Trophoblast cell (in vitro differentiated cells and primary cell): ENCODE measurements around the gene ASB13.

Experiments
- DNase-seq, 2 donors: peaks; one replicate each; pipeline ENCODE4 v3.0.0-alpha.2; 2016
- H2AFZ ChIP-seq: 2 replicates; pipeline ENCODE4 v1.6.1; 2013; ENCODE audit warnings: low read length, moderate library complexity, mild to moderate bottlenecking; ENCODE audit not compliant: insufficient read depth, poor library complexity
- H2AK5ac ChIP-seq: 2 replicates; pipeline ENCODE4 v1.6.1; 2013; ENCODE audit warnings: mild to moderate bottlenecking, low read length
- H2BK120ac ChIP-seq: 2 replicates; pipeline ENCODE4 v1.6.1; 2013; ENCODE audit warnings: low read length, mild to moderate bottlenecking, moderate library complexity; ENCODE audit not compliant: insufficient read depth, poor library complexity
- H2BK12ac ChIP-seq: 2 replicates; pipeline ENCODE4 v1.6.1; 2013; ENCODE audit warnings: mild to moderate bottlenecking, low read length, moderate library complexity
- H2BK5ac ChIP-seq: 2 replicates; pipeline ENCODE4 v1.6.1; 2013; ENCODE audit warnings: low read length, low read depth, moderate library complexity, mild to moderate bottlenecking; ENCODE audit not compliant: poor library complexity
- H3K14ac ChIP-seq: 2 replicates; pipeline ENCODE4 v1.6.1; 2013; ENCODE audit warnings: mild to moderate bottlenecking, low read length
- H3K18ac ChIP-seq: 2 replicates; pipeline ENCODE4 v1.6.1; 2013; ENCODE audit warnings: mild to moderate bottlenecking, low read length
- H3K23ac ChIP-seq: 2 replicates; pipeline ENCODE4 v1.6.1; 2013; ENCODE audit warnings: low read length
- H3K27ac ChIP-seq: 2 replicates; pipeline ENCODE4 v1.5.1; 2013; ENCODE audit warnings: low read depth, mild to moderate bottlenecking, inconsistent platforms, low read length, moderate library complexity
- H3K27me3 ChIP-seq: 2 replicates; pipeline ENCODE4 v1.6.1; 2013; ENCODE audit warnings: inconsistent platforms, mild to moderate bottlenecking, low read length, moderate library complexity; ENCODE audit not compliant: insufficient read depth
- H3K36me3 ChIP-seq, 2 experiments: 1 replicate in 1 of 2; 2 replicates in 1 of 2; pipeline ENCODE4 v1.6.1; 2013; ENCODE audit warnings: low read length in 2 of 2, mild to moderate bottlenecking in 2 of 2, moderate library complexity in 1 of 2; ENCODE audit not compliant: insufficient read depth in 2 of 2, control insufficient read depth in 1 of 2
- H3K4ac ChIP-seq: 2 replicates; pipeline ENCODE4 v1.6.1; 2013; ENCODE audit warnings: low read depth, mild to moderate bottlenecking, low read length, moderate library complexity
- H3K4me1 ChIP-seq, 2 experiments: 1 replicate in 1 of 2; 2 replicates in 1 of 2; pipeline ENCODE4 v1.6.1; 2013; ENCODE audit warnings: low read length in 2 of 2, mild to moderate bottlenecking in 2 of 2, moderate library complexity in 1 of 2; ENCODE audit not compliant: insufficient read depth in 2 of 2, control insufficient read depth in 1 of 2
- H3K4me2 ChIP-seq: 2 replicates; pipeline ENCODE4 v1.6.1; 2013; ENCODE audit warnings: inconsistent platforms, mild to moderate bottlenecking, low read length, moderate library complexity
- H3K4me3 ChIP-seq: 2 replicates; pipeline ENCODE4 v1.5.1; 2013; ENCODE audit warnings: mild to moderate bottlenecking, low read depth, low read length, inconsistent platforms
- H3K79me1 ChIP-seq: one replicate; pipeline ENCODE4 v1.6.1; 2013; ENCODE audit warnings: low read length
- H3K79me2 ChIP-seq: 2 replicates; pipeline ENCODE4 v1.6.1; 2013; ENCODE audit warnings: low read length, mild to moderate bottlenecking; ENCODE audit not compliant: control insufficient read depth, insufficient read depth, poor library complexity
- H3K9ac ChIP-seq: 2 replicates; pipeline ENCODE4 v1.6.1; 2013; ENCODE audit warnings: mild to moderate bottlenecking, low read length
- H3K9me3 ChIP-seq: 2 replicates; pipeline ENCODE4 v1.6.1; 2013; ENCODE audit warnings: low read depth, mild to moderate bottlenecking, control low read depth, inconsistent platforms, low read length; ENCODE audit not compliant: insufficient read depth
- H4K12ac ChIP-seq: 2 replicates; pipeline ENCODE4 v1.6.1; 2013; ENCODE audit warnings: low read depth, mild to moderate bottlenecking, low read length, moderate library complexity
- H4K8ac ChIP-seq: 2 replicates; pipeline ENCODE4 v1.6.1; 2013; ENCODE audit warnings: low read depth, mild to moderate bottlenecking, low read length, moderate library complexity
- H4K91ac ChIP-seq: one replicate; pipeline ENCODE4 v1.6.1; 2013; ENCODE audit warnings: low read depth, mild to moderate bottlenecking, low read length, moderate library complexity
- WGBS: extraction: QIAGEN DNeasy Blood & Tissue Kit; methylation state at CpG from one replicate; pipeline ENCODE4 v1.1.7; 2013; ENCODE audit warnings: missing lambda C conversion rate; ENCODE audit not compliant: insufficient read length, insufficient coverage; ENCODE audit errors: extremely low coverage; 5-methylcytosine and 5-hydroxymethylcytosine counted together

Gene ASB13

DNA sequence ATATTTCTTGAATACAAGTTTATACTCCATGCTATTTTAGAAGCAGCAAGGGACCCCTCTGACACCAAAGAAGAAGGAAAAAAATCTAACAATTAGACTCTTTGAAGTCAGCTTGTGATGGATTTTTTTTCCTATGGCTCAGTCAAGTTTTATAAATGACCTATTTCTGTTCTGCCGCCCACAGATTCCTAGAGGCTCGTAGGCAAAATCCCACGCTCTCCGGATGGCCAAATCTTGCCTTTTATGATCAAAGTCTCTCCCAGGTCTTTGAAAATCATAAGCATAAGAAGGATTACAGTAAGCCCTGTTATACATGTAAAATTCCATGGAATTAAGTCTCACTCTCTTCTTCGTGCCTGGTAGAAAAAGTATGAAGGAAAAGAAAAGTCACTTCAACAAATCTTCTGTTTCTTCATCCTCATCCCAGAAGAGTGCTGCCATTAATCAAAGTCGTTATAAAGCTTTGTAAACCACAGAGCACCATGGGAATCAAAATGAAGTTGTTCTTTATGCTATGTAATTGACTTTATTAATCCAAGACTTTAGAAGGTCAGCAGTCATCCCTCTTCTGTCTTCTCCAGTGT is 33.1 kb downstream of the ASB13 start:
- Histone ChIP-seq H3K27me3 (no peaks in the 10 kb centered on the region), H2BK120ac (no peak overlapping the region), H2AFZ (no peak overlapping the region), H4K91ac (no peak overlapping the region), H3K9me3 (no peaks in the 10 kb centered on the region), H2BK5ac (no peak overlapping the region), H3K4ac (no peak overlapping the region), H2AK5ac (no peak overlapping the region), H3K4me3 (no peak overlapping the region), H3K18ac (no peak overlapping the region), H2BK12ac (no peak overlapping the region), H4K12ac (no peak overlapping the region), H3K9ac (no peak overlapping the region), H4K8ac (no peak overlapping the region), H3K23ac (no peak overlapping the region), H3K36me3 (no peaks in the 10 kb centered on the region), H3K4me1 (peaks cover 0 to 2% of the 10 kb centered on the region in 2 experiments), H3K27ac (no peak overlapping the region), H3K14ac (no peak overlapping the region), H3K79me2 (no peaks in the 10 kb centered on the region), H3K79me1 (peaks cover 2% of the 10 kb centered on the region), H3K4me2 (no peak overlapping the region)
- no CpG with 5 or more reads among the region's 6 CpGs for WGBS
- DNase-seq, result no peak

DNA sequence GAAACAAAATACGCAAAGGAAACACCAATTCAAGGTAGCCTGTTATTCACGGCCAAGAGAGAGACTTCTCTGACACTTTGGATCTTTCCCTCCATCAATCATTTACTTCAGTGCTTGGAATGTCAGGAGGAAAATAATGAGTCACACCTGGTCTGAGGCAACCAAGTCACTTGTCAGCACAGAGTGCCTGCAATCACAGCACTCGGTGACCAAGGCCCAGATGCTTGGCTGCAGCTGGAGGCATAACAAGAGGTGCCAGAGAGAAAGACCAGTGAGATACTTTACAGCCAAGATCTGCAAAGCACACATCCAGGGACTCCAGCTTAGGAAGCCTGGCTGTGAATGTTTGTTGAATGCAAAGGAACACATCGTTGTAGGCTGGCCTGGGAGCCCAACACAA is 33.9 kb downstream of the ASB13 start:
- Histone ChIP-seq H2BK5ac (no peak overlapping the region), H3K23ac (no peak overlapping the region), H3K4me1 (peaks cover 0 to 2% of the 10 kb centered on the region in 2 experiments), H3K4me2 (no peak overlapping the region), H2BK12ac (no peak overlapping the region), H4K91ac (no peak overlapping the region), H3K36me3 (no peaks in the 10 kb centered on the region), H3K9me3 (no peaks in the 10 kb centered on the region), H3K4me3 (no peak overlapping the region), H2AK5ac (no peak overlapping the region), H3K14ac (no peak overlapping the region), H3K79me2 (no peaks in the 10 kb centered on the region), H2BK120ac (no peak overlapping the region), H3K27ac (no peak overlapping the region), H3K18ac (no peak overlapping the region), H4K12ac (no peak overlapping the region), H2AFZ (no peak overlapping the region), H3K79me1 (peaks cover 3% of the 10 kb centered on the region), H3K9ac (no peak overlapping the region), H4K8ac (no peak overlapping the region), H3K4ac (no peak overlapping the region), H3K27me3 (no peaks in the 10 kb centered on the region)
- peak; percentile 74 for DNase-seq
- no CpG with 5 or more reads among the region's 4 CpGs for WGBS

DNA sequence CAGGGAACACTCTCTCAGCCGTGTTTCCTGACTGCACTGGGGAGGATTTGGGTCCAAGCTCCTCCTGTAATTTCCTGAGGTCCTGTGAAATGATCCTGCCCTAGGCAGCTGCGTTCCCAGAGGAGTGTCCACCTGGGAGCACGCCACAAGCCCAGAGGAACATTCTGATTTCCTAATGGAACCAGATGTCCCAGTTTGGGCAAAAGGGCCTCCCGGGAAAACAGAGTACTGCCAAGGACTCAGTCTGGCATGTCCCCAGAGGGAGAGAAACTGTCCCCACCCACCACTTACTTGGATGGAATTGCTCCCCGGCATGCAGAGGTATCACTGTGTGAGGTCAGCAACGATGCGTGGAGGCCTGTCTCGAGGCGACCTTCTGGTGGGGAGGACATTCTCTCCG is 34.5 kb downstream of the ASB13 start:
- Histone ChIP-seq H3K27ac (no peak overlapping the region), H2AFZ (no peak overlapping the region), H2BK5ac (no peak overlapping the region), H3K9ac (no peak overlapping the region), H2BK12ac (no peak overlapping the region), H3K4me3 (no peak overlapping the region), H4K8ac (no peak overlapping the region), H3K23ac (no peak overlapping the region), H3K4ac (no peak overlapping the region), H4K12ac (no peak overlapping the region), H3K4me1 (peaks cover 0 to 2% of the 10 kb centered on the region in 2 experiments), H3K9me3 (no peaks in the 10 kb centered on the region), H2BK120ac (no peak overlapping the region), H3K18ac (no peak overlapping the region), H4K91ac (no peak overlapping the region), H3K36me3 (no peaks in the 10 kb centered on the region), H3K4me2 (no peak overlapping the region), H3K27me3 (no peaks in the 10 kb centered on the region), H3K79me1 (peaks cover 3% of the 10 kb centered on the region), H2AK5ac (no peak overlapping the region), H3K79me2 (no peaks in the 10 kb centered on the region), H3K14ac (no peak overlapping the region)
- no CpG with 5 or more reads among the region's 10 CpGs for WGBS
- peak in 1 of 2 donors; percentile 10 for DNase-seq

DNA sequence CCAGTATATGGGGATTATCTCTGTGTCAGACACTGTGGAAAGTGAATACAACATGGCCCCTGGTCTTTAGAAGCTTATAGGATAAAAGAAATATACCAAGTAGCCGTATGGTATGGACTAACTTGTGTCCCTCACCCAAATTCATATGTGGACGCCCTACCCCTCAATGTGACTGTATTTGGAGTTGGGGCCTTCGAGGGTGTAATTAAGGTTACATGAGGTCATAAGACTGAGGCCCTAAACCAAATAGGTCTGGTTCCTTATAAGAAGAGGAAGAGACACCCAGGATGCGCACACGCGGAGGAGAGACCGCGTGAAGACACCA is 36.3 kb downstream of the ASB13 start:
- Histone ChIP-seq H4K12ac (no peak overlapping the region), H3K79me2 (no peaks in the 10 kb centered on the region), H2BK120ac (no peak overlapping the region), H3K4ac (no peak overlapping the region), H4K91ac (no peak overlapping the region), H3K27me3 (no peaks in the 10 kb centered on the region), H3K23ac (no peak overlapping the region), H3K9ac (no peak overlapping the region), H3K27ac (no peak overlapping the region), H2AFZ (no peak overlapping the region), H2BK12ac (no peak overlapping the region), H3K4me3 (no peak overlapping the region), H3K4me2 (no peak overlapping the region), H3K79me1 (peaks cover 5% of the 10 kb centered on the region), H3K36me3 (no peaks in the 10 kb centered on the region), H3K18ac (no peak overlapping the region), H3K14ac (no peak overlapping the region), H2AK5ac (no peak overlapping the region), H3K9me3 (no peaks in the 10 kb centered on the region), H3K4me1 (peaks cover 0 to 2% of the 10 kb centered on the region in 2 experiments), H4K8ac (no peak overlapping the region), H2BK5ac (no peak overlapping the region)
- DNase-seq, result no peak
- no CpG with 5 or more reads among the region's 8 CpGs for WGBS
